K562 (cell line): ENCODE results near the gene ZBTB18. TPM values are rescaled to one million over a fixed set of nuclear protein-coding genes. Genes with fewer than 3 reads are reported as not detected.

ENCODE experiments used
- ATAC-seq: fragments of 200-7000 bp; cut with Tn5 transposase; 3 replicates; pipeline ENCODE4 v1.9.1; 2020; ENCODE audit warnings: moderate library complexity
- BruUV-seq: library from RNA; stranded (reverse); fragments of 400-500 nt; replicated peaks from 2 replicates; lab custom pipeline; 2021; lab: Mats Ljungman, UMichigan
- CTCF ChIA-PET: fragments of 300-600 bp; formaldehyde crosslinking; extraction: SDS; loops from one replicate; lab custom pipeline; 2021; ENCODE audit warnings: low intra/inter-chr PET ratio; lab: Yijun Ruan, JAX
- POLR2A ChIA-PET: fragments of 300-600, 350-650 bp; sonication (Branson Sonifier 250); formaldehyde crosslinking; extraction: SDS; loops from one replicate; lab custom pipeline; 2021; ENCODE audit warnings: antibody characterized with exemption, inconsistent platforms; lab: Yijun Ruan, JAX
- DNase-seq, 4 experiments: peaks; one replicate each; pipeline versions ENCODE4 v3.0.0 to v3.0.0-alpha.2; 2011 to 2018; ENCODE audit warnings: low spot score in 3 of 4, mixed read lengths in 3 of 4; ENCODE audit errors: extremely low read depth in 1 of 4
- FAIRE-seq: peaks from 2 replicates; lab custom pipeline; 2011; peaks lifted over from hg19 to GRCh38; lab: Jason Lieb, UNC
- H2AFZ ChIP-seq: 2 replicates; pipeline ENCODE4 v1.6.0; 2011; ENCODE audit warnings: low read depth, low read length, control low read depth, inconsistent platforms
- H3K27ac ChIP-seq: fragments of 200-600 bp; 3 replicates; pipeline ENCODE4 v1.8.0; 2011; ENCODE audit warnings: low read depth, mild to moderate bottlenecking, control low read depth, inconsistent platforms, low read length, moderate library complexity, mixed read lengths; ENCODE audit errors: extremely low read depth
- H3K27me3 ChIP-seq, 2 experiments: fragments of 300-600 bp in 1 of 2; 2 replicates in 1 of 2; 3 replicates in 1 of 2; pipeline versions ENCODE4 v1.6.0 to v1.8.0; 2011; ENCODE audit warnings: inconsistent platforms in 2 of 2, low read length in 2 of 2, mild to moderate bottlenecking in 1 of 2, mixed read lengths in 1 of 2, moderate library complexity in 1 of 2; ENCODE audit not compliant: control insufficient read depth in 2 of 2, insufficient read depth in 2 of 2
- H3K36me3 ChIP-seq: fragments of 300-600 bp; 3 replicates; pipeline ENCODE4 v1.8.0; 2011; ENCODE audit warnings: mild to moderate bottlenecking, low read length, inconsistent platforms; ENCODE audit not compliant: control insufficient read depth, insufficient read depth
- H3K4me1 ChIP-seq, 2 experiments: fragments of 200-600 bp in 1 of 2; replicated peaks in 1 of 2; 2 replicates in 1 of 2; 3 replicates in 1 of 2; pipeline versions ENCODE4 v1.5.1 to v1.8.0; 2011; ENCODE audit warnings: inconsistent platforms in 2 of 2, low read length in 2 of 2, mild to moderate bottlenecking in 1 of 2, mixed read lengths in 1 of 2, moderate library complexity in 1 of 2; ENCODE audit not compliant: control insufficient read depth in 2 of 2, insufficient read depth in 2 of 2
- H3K4me2 ChIP-seq: 2 replicates; pipeline ENCODE4 v1.6.1; 2011; ENCODE audit warnings: low read length, control low read depth, inconsistent platforms, mixed read lengths; ENCODE audit not compliant: insufficient read depth
- H3K4me3 ChIP-seq: fragments of 200-600 bp; sonication (generic), shearing (Covaris generic); 2 replicates; pipeline ENCODE4 v1.5.1; 2016; ENCODE audit warnings: control low read depth, inconsistent platforms
- H3K79me2 ChIP-seq: fragments of 200-600 bp; 3 replicates; pipeline ENCODE4 v1.8.0; 2011; ENCODE audit warnings: low read length, inconsistent platforms; ENCODE audit not compliant: control insufficient read depth, insufficient read depth
- H3K9ac ChIP-seq, 2 experiments: 2 replicates each; pipeline versions ENCODE4 v1.6.0 to v1.6.1; 2011; ENCODE audit warnings: low read depth in 2 of 2, low read length in 2 of 2, control low read depth in 1 of 2, inconsistent platforms in 1 of 2, mild to moderate bottlenecking in 1 of 2, mixed read lengths in 1 of 2; ENCODE audit not compliant: insufficient read depth in 1 of 2
- H3K9me1 ChIP-seq: one replicate; pipeline ENCODE4 v1.6.0; 2011; ENCODE audit warnings: inconsistent platforms, mild to moderate bottlenecking, low read length, moderate library complexity; ENCODE audit not compliant: control insufficient read depth, insufficient read depth
- H3K9me3 ChIP-seq: replicated peaks from 2 replicates; pipeline ENCODE4 v1.5.1; 2011; ENCODE audit warnings: low read depth, low read length, inconsistent platforms; ENCODE audit not compliant: control insufficient read depth, insufficient read depth
- H4K20me1 ChIP-seq: replicated peaks from 2 replicates; pipeline ENCODE4 v1.6.1; 2011; ENCODE audit warnings: low read length, inconsistent platforms, mixed read lengths; ENCODE audit not compliant: control insufficient read depth, insufficient read depth
- CBX8 ChIP-seq: fragments of 200-600 bp; sonication (generic); IDR thresholded peaks from 2 replicates; pipeline ENCODE4 v1.6.1; 2012; ENCODE audit warnings: borderline replicate concordance, mixed run types, low read depth, mild to moderate bottlenecking, moderate library complexity, mixed read lengths, low read length, control low read depth, inconsistent platforms; ENCODE audit not compliant: poor library complexity, severe bottlenecking; ENCODE audit errors: extremely low read depth
- CREBBP ChIP-seq: IDR thresholded peaks from one replicate; pipeline ENCODE4 v1.6.1; 2012; ENCODE audit warnings: low read depth, mild to moderate bottlenecking, control low read depth, inconsistent platforms, low read length
- ETS1 ChIP-seq: conservative IDR thresholded peaks from 2 replicates; pipeline ENCODE4 v1.6.1; 2011; ENCODE audit warnings: low read depth, mild to moderate bottlenecking, low read length; ENCODE audit not compliant: control insufficient read depth
- ZBTB11 ChIP-seq, 3 experiments: fragments of 200-800 bp in 1 of 3; fragments of 250-450 bp in 1 of 3; fragments of 450-650 bp in 1 of 3; sonication (Bioruptor Pico) in 1 of 3; sonication (Bioruptor generic) in 1 of 3; formaldehyde crosslinking in 1 of 3; IDR thresholded peaks; 2 replicates each; pipeline versions ENCODE4 v1.6.1 to v1.8.0; 2016 to 2022; ENCODE audit warnings: mild to moderate bottlenecking in 2 of 3, missing genetic modification characterization in 2 of 3, missing compliant biosample characterization in 1 of 3, moderate library complexity in 1 of 3
- WGBS: fragments of 100-300 bp; shearing (Covaris generic); methylation state at CpG from one replicate; pipeline ENCODE4 v1.1.6; 2016; ENCODE audit warnings: low coverage, mixed read lengths; ENCODE audit not compliant: insufficient coverage; ENCODE audit errors: missing lambda C conversion rate; 5-methylcytosine and 5-hydroxymethylcytosine counted together
- in situ Hi-C: fragments of 300-500 bp; cut with MboI; formaldehyde crosslinking; loops from 4 replicates; pipeline ENCODE4 v1.15.0; 2018; ENCODE audit warnings: inconsistent platforms, mixed read lengths
- intact Hi-C: fragments of 100-400 bp; cut with micrococcal nuclease; formaldehyde crosslinking; loops from 2 replicates; pipeline ENCODE4 v1.14.2; 2022
- polyA plus RNA-seq, 8 experiments: library from polyadenylated mRNA; depleted of rRNA in 4 of 8; stranded (reverse) in 5 of 8; unstranded in 3 of 8; fragments of >200 nt; fragmentation: Nextera tagmentation in 2 of 8; fragmentation: Illumina TruSeq in 1 of 8; extraction: Ambion mirVana in 2 of 8; extraction: Trizol in 1 of 8; gene quantifications; 2 replicates each; pipeline versions ENCODE4 v1.2.1 to v1.2.3, GENCODE V29; 2011 to 2014; ENCODE audit warnings: inconsistent platforms in 1 of 8, missing spikeins in 1 of 8
- total RNA-seq, 7 experiments: library from RNA; depleted of rRNA in 6 of 7; stranded (reverse); fragments of >200 nt in 6 of 7; fragmentation: Illumina TruSeq in 2 of 7; extraction: Trizol in 2 of 7; gene quantifications; 2 replicates each; pipeline versions ENCODE4 v1.2.1 to v1.2.3, GENCODE V29; 2011 to 2021; ENCODE audit warnings: low replicate concordance in 1 of 7

Gene ZBTB18
- total and polyA plus RNA-seq, 9 of the 15 experiments (the other 6 are each of a cell fraction or from before 2014, with no cell fraction given): 0.13 to 2.6 (median 1.6) TPM

- Histone ChIP-seq H3K4me2 (no peak overlapping the region), H3K4me1 (no peaks in the 10 kb centered on the region), H3K9ac (no peak overlapping the region), H4K20me1 (no peaks in the 10 kb centered on the region), H2AFZ (no peak overlapping the region), H3K79me2 (no peaks in the 10 kb centered on the region), H3K27me3 (peaks cover 26 to 68% of the 10 kb centered on the region in 2 experiments; a peak in 4 of 5 replicates), H3K27ac (no peak overlapping the region), H3K4me3 (no peak overlapping the region), H3K9me1 (no peaks in the 10 kb centered on the region), H3K36me3 (no peaks in the 10 kb centered on the region), H3K9me3 (no peaks in the 10 kb centered on the region)
- no TSS peak for BruUV-seq
- no peak for ATAC-seq
- FAIRE-seq: no peak
- CTCF ChIA-PET: no interaction called here
- in situ Hi-C loops: no loop called here
- DNase-seq: no peak
- 2% methylated on average over 6 of the region's 6 CpGs for WGBS
- POLR2A ChIA-PET: interaction anchor here (0.5 to 0.6 kb wide), 2 partner anchors 21 to 470 kb away, joined by 3 to 6 read pairs; no protein-coding TSS in a partner anchor
- TF ChIP-seq ETS1: no peak
- no peak for TF ChIP-seq ZBTB11 (CRISPR knock-in tag; IDR thresholded peaks at IDR 0.05)
- no peak for TF ChIP-seq CREBBP
- no peak for TF ChIP-seq CBX8
- intact Hi-C loops: no loop called here
These were observed 41.3 kb downstream of the ZBTB18 start for GRCh38 chr1:244092293-244092963.
